ENCODE data around the gene CHM.

DNA sequence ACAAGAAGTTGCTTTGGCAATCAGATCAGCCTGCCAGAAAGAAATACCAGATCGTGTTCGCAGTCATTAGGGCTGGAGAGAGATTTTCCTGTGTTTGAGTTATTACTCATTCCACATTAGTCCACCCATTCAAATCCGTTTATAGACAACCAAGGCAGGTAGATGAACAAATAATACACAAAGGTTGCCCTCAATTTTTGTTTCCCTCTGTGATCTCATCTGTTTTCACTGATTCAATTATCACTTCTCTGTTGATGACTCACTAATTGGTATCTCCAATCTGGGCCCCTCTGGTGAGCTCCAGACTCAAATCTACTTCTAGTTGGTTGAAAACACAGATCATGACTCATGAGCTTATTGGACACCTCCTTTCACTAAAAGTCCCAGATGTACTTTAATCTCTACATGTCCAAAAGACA, 54.5 kb downstream of the CHM start:
- no peak for TF ChIP-seq POLR2A (IDR thresholded peaks at IDR 0.05)
- TF ChIP-seq, protein P1, sequence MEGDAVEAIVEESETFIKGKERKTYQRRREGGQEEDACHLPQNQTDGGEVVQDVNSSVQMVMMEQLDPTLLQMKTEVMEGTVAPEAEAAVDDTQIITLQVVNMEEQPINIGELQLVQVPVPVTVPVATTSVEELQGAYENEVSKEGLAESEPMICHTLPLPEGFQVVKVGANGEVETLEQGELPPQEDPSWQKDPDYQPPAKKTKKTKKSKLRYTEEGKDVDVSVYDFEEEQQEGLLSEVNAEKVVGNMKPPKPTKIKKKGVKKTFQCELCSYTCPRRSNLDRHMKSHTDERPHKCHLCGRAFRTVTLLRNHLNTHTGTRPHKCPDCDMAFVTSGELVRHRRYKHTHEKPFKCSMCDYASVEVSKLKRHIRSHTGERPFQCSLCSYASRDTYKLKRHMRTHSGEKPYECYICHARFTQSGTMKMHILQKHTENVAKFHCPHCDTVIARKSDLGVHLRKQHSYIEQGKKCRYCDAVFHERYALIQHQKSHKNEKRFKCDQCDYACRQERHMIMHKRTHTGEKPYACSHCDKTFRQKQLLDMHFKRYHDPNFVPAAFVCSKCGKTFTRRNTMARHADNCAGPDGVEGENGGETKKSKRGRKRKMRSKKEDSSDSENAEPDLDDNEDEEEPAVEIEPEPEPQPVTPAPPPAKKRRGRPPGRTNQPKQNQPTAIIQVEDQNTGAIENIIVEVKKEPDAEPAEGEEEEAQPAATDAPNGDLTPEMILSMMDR (IDR thresholded peaks at IDR 0.05) = no peak
- no peak for TF ChIP-seq POLR2AphosphoS5 (IDR thresholded peaks at IDR 0.05)
